ENCODE measurements around the gene BNC2.

- TF ChIP-seq, protein P1, sequence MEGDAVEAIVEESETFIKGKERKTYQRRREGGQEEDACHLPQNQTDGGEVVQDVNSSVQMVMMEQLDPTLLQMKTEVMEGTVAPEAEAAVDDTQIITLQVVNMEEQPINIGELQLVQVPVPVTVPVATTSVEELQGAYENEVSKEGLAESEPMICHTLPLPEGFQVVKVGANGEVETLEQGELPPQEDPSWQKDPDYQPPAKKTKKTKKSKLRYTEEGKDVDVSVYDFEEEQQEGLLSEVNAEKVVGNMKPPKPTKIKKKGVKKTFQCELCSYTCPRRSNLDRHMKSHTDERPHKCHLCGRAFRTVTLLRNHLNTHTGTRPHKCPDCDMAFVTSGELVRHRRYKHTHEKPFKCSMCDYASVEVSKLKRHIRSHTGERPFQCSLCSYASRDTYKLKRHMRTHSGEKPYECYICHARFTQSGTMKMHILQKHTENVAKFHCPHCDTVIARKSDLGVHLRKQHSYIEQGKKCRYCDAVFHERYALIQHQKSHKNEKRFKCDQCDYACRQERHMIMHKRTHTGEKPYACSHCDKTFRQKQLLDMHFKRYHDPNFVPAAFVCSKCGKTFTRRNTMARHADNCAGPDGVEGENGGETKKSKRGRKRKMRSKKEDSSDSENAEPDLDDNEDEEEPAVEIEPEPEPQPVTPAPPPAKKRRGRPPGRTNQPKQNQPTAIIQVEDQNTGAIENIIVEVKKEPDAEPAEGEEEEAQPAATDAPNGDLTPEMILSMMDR (conservative IDR thresholded peaks at IDR 0.05; ENCODE audit: low read length): no peak
- TF ChIP-seq EZH2phosphoT487 (IDR thresholded peaks at IDR 0.05; ENCODE audit: borderline replicate concordance): no peak
Measured at GRCh38 chr9:16869882-16870595, 431 bp downstream of the BNC2 start.

Measured in Loucy (cell line).